Measurements from ENCODE around the gene MRPL20. TPM values are rescaled to one million over a fixed set of nuclear protein-coding genes. Genes with fewer than 3 reads are reported as not detected.

Gene MRPL20
- total and polyA plus RNA-seq, 2 donors, result 119 to 140 TPM

- Histone ChIP-seq H3K4me3 (ENCODE audit: low read length in 2 of 2) (no peak overlapping the region), H3K36me3 (ENCODE audit: control insufficient read depth in 2 of 2, insufficient read depth in 2 of 2, low read length in 1 of 2) (no peaks in the 10 kb centered on the region), H3K27ac (ENCODE audit: low read depth in 1 of 2, low read length in 1 of 2) (no peak overlapping the region), H3K27me3 (ENCODE audit: control insufficient read depth in 2 of 2, insufficient read depth in 1 of 2, low read length in 1 of 2) (peaks cover 24 to 72% of the 10 kb centered on the region in 2 donors), H3K4me1 (ENCODE audit: control insufficient read depth in 2 of 2, insufficient read depth in 2 of 2, low read length in 2 of 2) (peaks cover 8 to 33% of the 10 kb centered on the region in 2 donors), H3K9me3 (ENCODE audit: control insufficient read depth in 2 of 2, insufficient read depth in 1 of 2, low read length in 1 of 2) (no peaks in the 10 kb centered on the region)
- 71% methylated on average over 29 of the region's 29 CpGs for WGBS
- no peak for DNase-seq (ENCODE audit: low read depth in 6 of 9, low spot score in 9 of 9)
Measured at GRCh38 chr1:1422465-1423244, 15.6 kb upstream of the MRPL20 start.

DNA sequence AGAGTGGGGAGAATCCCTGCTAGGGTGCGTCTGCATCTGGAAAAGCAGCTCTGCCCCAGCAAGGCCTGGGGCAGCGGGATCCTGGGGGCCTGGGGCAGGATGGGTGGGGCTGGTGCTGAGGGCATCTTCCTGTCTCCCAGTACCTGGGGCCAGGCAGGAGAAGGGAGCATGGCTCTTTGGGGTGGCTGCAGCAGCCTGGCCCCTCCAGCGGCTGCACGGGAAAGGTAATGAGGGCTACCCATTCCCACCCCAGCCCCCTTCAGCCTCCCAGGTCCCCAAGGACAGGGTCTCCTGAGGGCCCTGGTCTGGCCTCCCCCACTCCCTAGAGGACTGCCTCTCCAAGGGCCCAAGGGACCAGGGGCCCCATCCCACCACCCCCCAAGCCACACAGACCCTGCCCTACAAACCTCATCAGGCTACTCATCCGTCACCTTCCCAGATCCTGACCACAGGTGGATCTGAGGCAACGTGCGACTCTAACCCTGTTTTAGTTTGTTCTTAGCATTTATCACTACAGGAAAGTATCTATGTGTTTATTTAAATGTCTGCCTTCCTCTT is 14.9 kb upstream of the MRPL20 start:
- Histone ChIP-seq H3K36me3 (ENCODE audit: control insufficient read depth in 2 of 2, insufficient read depth in 2 of 2, low read length in 1 of 2) (no peaks in the 10 kb centered on the region), H3K9me3 (ENCODE audit: control insufficient read depth in 2 of 2, insufficient read depth in 1 of 2, low read length in 1 of 2) (no peaks in the 10 kb centered on the region), H3K4me3 (ENCODE audit: low read length in 2 of 2) (no peak overlapping the region), H3K4me1 (ENCODE audit: control insufficient read depth in 2 of 2, insufficient read depth in 2 of 2, low read length in 2 of 2) (peaks cover 7 to 32% of the 10 kb centered on the region in 2 donors), H3K27ac (ENCODE audit: low read depth in 1 of 2, low read length in 1 of 2) (peak overlapping the region in 1 of 2 donors; percentile 25), H3K27me3 (ENCODE audit: control insufficient read depth in 2 of 2, insufficient read depth in 1 of 2, low read length in 1 of 2) (peaks cover 24 to 70% of the 10 kb centered on the region in 2 donors)
- DNase-seq (ENCODE audit: low read depth in 6 of 9, low spot score in 9 of 9), result no peak
- WGBS, result 94% methylated on average over 7 of the region's 7 CpGs

DNA sequence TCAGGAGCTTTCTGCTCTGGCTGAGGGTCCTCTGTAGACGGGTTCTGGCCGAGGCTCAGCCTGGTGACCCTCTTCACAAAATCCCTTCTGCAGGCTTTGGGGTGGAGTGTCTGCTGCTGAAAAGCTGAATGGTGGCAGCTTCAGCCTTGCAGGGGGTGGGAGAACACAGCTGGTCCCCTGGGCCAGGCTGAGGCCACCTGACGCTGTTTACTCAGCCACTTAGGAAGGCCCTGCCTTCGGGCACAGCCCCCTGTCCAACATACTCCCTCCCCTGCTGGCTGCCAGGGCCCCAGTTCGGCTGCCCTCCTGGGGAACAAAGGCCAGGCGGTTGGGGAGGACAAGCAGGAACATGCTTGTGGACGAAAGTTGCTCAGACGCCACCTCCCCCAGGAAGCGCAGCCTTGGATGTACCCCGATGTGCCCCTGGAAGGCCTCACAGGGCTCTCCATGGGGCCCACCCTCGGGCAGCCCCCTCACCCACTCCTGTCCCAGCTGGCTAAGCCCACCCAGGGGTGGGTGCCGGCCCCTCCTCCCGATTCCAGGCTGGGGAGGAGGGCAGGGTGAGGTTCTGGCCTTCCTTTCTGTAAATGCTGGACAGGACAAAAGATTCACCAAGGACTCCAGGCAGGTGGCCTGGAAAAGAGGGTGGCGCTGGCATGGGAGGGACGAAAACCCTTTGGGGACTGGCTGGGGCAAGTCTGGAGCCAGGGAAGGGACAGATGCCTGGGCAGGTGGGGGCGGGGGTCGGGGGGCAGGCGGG is 14.2 kb upstream of the MRPL20 start, which contains the start of gene ANKRD65:
TSS of gene ANKRD65 (minus strand) at position 130 of the 760 bp plus-strand sequence. CDS start 271 bp downstream, outside the sequence.
- Histone ChIP-seq H3K9me3 (ENCODE audit: control insufficient read depth in 2 of 2, insufficient read depth in 1 of 2, low read length in 1 of 2) (no peaks in the 10 kb centered on the region), H3K36me3 (ENCODE audit: control insufficient read depth in 2 of 2, insufficient read depth in 2 of 2, low read length in 1 of 2) (no peaks in the 10 kb centered on the region), H3K27me3 (ENCODE audit: control insufficient read depth in 2 of 2, insufficient read depth in 1 of 2, low read length in 1 of 2) (peaks cover 24 to 63% of the 10 kb centered on the region in 2 donors), H3K4me1 (ENCODE audit: control insufficient read depth in 2 of 2, insufficient read depth in 2 of 2, low read length in 2 of 2) (peaks cover under 1 to 25% of the 10 kb centered on the region in 2 donors), H3K27ac (ENCODE audit: low read depth in 1 of 2, low read length in 1 of 2) (peak within 1 kb of the TSS; percentile 25 to 37), H3K4me3 (ENCODE audit: low read length in 2 of 2) (no peak within 1 kb of the TSS)
- WGBS, result 87% methylated on average over 18 of the region's 18 CpGs
- DNase-seq (ENCODE audit: low read depth in 6 of 9, low spot score in 9 of 9), result no peak

DNA sequence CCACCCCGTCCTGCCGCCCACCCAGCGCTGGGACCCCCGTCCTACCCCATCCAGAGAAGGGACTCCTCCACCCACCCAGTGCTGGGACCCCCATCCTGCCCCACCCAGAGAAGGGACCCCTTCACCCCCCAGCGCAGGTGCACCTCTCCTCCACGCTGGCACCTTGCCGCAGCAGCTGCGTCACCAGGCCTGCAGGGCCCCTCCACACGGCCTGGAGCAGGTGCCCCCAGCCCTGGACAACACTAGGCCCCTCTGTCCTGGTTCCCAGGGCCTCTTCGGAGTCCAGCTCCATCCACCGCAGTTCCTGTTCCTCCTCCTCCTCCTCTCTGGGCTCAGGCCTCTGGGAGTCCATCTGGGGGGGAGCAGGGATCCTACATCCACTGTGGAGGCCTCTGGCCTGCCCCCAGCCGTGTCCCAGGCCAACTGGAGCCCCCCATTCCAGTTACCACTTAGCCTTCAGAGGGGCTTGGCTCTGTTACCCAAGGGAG is 13.6 kb upstream of the MRPL20 start:
- no peak for DNase-seq (ENCODE audit: low read depth in 6 of 9, low spot score in 9 of 9)
- Histone ChIP-seq H3K4me3 (ENCODE audit: low read length in 2 of 2) (no peak overlapping the region), H3K9me3 (ENCODE audit: control insufficient read depth in 2 of 2, insufficient read depth in 1 of 2, low read length in 1 of 2) (no peaks in the 10 kb centered on the region), H3K4me1 (ENCODE audit: control insufficient read depth in 2 of 2, insufficient read depth in 2 of 2, low read length in 2 of 2) (peaks cover 0 to 20% of the 10 kb centered on the region in 2 donors), H3K27ac (ENCODE audit: low read depth in 1 of 2, low read length in 1 of 2) (no peak overlapping the region), H3K36me3 (ENCODE audit: control insufficient read depth in 2 of 2, insufficient read depth in 2 of 2, low read length in 1 of 2) (no peaks in the 10 kb centered on the region), H3K27me3 (ENCODE audit: control insufficient read depth in 2 of 2, insufficient read depth in 1 of 2, low read length in 1 of 2) (peaks cover 24 to 59% of the 10 kb centered on the region in 2 donors)
- 86% methylated on average over 12 of the region's 12 CpGs for WGBS

DNA sequence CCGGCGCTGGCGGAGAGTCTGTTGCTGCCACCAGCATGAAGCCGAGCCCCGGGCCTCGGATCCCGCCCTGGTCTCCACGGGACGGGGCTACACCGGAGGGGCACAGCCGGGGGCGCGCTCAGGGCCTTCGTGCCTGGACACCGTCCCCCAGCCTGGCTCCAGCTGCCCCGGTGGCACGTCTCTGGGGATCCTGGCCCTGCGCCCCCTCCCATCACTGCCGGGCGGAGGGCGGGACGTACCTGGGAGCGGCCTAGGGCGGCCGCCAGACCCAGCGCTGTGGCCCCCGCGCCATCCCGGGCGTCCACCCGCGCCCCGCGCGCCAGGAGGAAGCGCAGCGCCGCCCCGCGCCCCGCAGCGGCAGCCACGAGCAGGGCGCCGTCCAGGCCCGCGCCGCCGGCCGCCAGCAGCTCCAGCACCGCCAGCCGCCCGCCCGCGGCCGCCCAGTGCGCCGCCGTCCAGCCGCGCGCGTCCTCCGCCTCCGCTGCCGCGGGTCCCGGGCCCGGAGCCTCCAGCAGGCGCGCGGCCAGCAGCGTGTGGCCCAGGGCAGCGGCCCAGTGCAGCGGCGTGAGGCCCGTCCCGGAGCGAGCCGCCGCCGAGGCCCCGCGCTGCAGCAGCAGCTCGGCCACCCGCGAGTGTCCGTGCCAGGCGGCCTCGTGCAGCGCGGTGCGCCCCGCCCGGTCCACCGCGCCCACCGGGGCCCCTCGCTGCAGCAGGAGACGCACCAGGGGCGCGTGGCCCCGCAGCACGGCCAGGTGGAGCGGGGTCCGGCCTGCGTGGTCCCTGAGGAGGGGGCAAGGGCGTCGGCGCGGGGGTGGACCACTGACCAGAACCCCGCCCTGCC is 12.9 kb upstream of the MRPL20 start:
- Histone ChIP-seq H3K27me3 (ENCODE audit: control insufficient read depth in 2 of 2, insufficient read depth in 1 of 2, low read length in 1 of 2) (peaks cover 24 to 56% of the 10 kb centered on the region in 2 donors), H3K4me1 (ENCODE audit: control insufficient read depth in 2 of 2, insufficient read depth in 2 of 2, low read length in 2 of 2) (peaks cover 0 to 16% of the 10 kb centered on the region in 2 donors), H3K27ac (ENCODE audit: low read depth in 1 of 2, low read length in 1 of 2) (no peak overlapping the region), H3K36me3 (ENCODE audit: control insufficient read depth in 2 of 2, insufficient read depth in 2 of 2, low read length in 1 of 2) (no peaks in the 10 kb centered on the region), H3K9me3 (ENCODE audit: control insufficient read depth in 2 of 2, insufficient read depth in 1 of 2, low read length in 1 of 2) (no peaks in the 10 kb centered on the region), H3K4me3 (ENCODE audit: low read length in 2 of 2) (peak overlapping the region in 1 of 2 donors; percentile 23)
- no peak for DNase-seq (ENCODE audit: low read depth in 6 of 9, low spot score in 9 of 9)
- 33% methylated on average over 112 of the region's 112 CpGs for WGBS

GRCh38 chr1:1419363-1419812 is 12.3 kb upstream of the MRPL20 start:
- peaks cover 0 to 16% of the 10 kb centered on the region in 2 donors for H3K4me1 ChIP-seq (ENCODE audit: control insufficient read depth in 2 of 2, insufficient read depth in 2 of 2, low read length in 2 of 2)

GRCh38 chr1:1418464-1419362 is 11.6 kb upstream of the MRPL20 start:
- Histone ChIP-seq H3K27me3 (ENCODE audit: control insufficient read depth in 2 of 2, insufficient read depth in 1 of 2, low read length in 1 of 2) (peaks cover 24 to 51% of the 10 kb centered on the region in 2 donors), H3K9me3 (ENCODE audit: control insufficient read depth in 2 of 2, insufficient read depth in 1 of 2, low read length in 1 of 2) (no peaks in the 10 kb centered on the region), H3K27ac (ENCODE audit: low read depth in 1 of 2, low read length in 1 of 2) (peak overlapping the region in 1 of 2 donors; percentile 37), H3K36me3 (ENCODE audit: control insufficient read depth in 2 of 2, insufficient read depth in 2 of 2, low read length in 1 of 2) (no peaks in the 10 kb centered on the region), H3K4me1 (ENCODE audit: control insufficient read depth in 2 of 2, insufficient read depth in 2 of 2, low read length in 2 of 2) (peaks cover 0 to 16% of the 10 kb centered on the region in 2 donors), H3K4me3 (ENCODE audit: low read length in 2 of 2) (no peak overlapping the region)
- WGBS, result 96% methylated on average over 26 of the region's 26 CpGs
- no peak for DNase-seq (ENCODE audit: low read depth in 6 of 9, low spot score in 9 of 9)

More at GRCh38 chr1:1419363-1419812, 12.3 kb upstream of the MRPL20 start:
- Histone ChIP-seq H3K9me3 (ENCODE audit: control insufficient read depth in 2 of 2, insufficient read depth in 1 of 2, low read length in 1 of 2) (no peaks in the 10 kb centered on the region), H3K27me3 (ENCODE audit: control insufficient read depth in 2 of 2, insufficient read depth in 1 of 2, low read length in 1 of 2) (peaks cover 24 to 51% of the 10 kb centered on the region in 2 donors), H3K36me3 (ENCODE audit: control insufficient read depth in 2 of 2, insufficient read depth in 2 of 2, low read length in 1 of 2) (no peaks in the 10 kb centered on the region), H3K4me3 (ENCODE audit: low read length in 2 of 2) (no peak overlapping the region), H3K27ac (ENCODE audit: low read depth in 1 of 2, low read length in 1 of 2) (no peak overlapping the region)
- 97% methylated on average over 21 of the region's 21 CpGs for WGBS
- no peak for DNase-seq (ENCODE audit: low read depth in 6 of 9, low spot score in 9 of 9)

Data from thymus (tissue), 11 donors.